Ishikawa (cell line): ENCODE results near the gene COL20A1.

Experiments
- CEBPB ChIP-seq: IDR thresholded peaks from 2 replicates; pipeline ENCODE4 v1.6.1; 2012
- EP300 ChIP-seq: IDR thresholded peaks from 2 replicates; pipeline ENCODE4 v1.6.1; 2012; ENCODE audit warnings: borderline replicate concordance
- NFIC ChIP-seq: IDR thresholded peaks from 2 replicates; pipeline ENCODE4 v1.6.1; 2012
- RAD21 ChIP-seq: IDR thresholded peaks from 2 replicates; pipeline ENCODE4 v1.6.1; 2012; ENCODE audit warnings: low read depth
- TAF1 ChIP-seq: IDR thresholded peaks from 2 replicates; pipeline ENCODE4 v1.6.1; 2012; ENCODE audit warnings: low read depth, mild to moderate bottlenecking
- ZBTB7A ChIP-seq: IDR thresholded peaks from 2 replicates; pipeline ENCODE4 v1.6.1; 2012; ENCODE audit warnings: low read depth
- TF ChIP-seq, protein P1 (sequence below): IDR thresholded peaks from 2 replicates; pipeline ENCODE4 v1.6.1; 2012; ENCODE audit warnings: low read depth, mild to moderate bottlenecking
- TF ChIP-seq, protein P2 (sequence below): IDR thresholded peaks from 2 replicates; pipeline ENCODE4 v1.6.1; 2012

DNA sequence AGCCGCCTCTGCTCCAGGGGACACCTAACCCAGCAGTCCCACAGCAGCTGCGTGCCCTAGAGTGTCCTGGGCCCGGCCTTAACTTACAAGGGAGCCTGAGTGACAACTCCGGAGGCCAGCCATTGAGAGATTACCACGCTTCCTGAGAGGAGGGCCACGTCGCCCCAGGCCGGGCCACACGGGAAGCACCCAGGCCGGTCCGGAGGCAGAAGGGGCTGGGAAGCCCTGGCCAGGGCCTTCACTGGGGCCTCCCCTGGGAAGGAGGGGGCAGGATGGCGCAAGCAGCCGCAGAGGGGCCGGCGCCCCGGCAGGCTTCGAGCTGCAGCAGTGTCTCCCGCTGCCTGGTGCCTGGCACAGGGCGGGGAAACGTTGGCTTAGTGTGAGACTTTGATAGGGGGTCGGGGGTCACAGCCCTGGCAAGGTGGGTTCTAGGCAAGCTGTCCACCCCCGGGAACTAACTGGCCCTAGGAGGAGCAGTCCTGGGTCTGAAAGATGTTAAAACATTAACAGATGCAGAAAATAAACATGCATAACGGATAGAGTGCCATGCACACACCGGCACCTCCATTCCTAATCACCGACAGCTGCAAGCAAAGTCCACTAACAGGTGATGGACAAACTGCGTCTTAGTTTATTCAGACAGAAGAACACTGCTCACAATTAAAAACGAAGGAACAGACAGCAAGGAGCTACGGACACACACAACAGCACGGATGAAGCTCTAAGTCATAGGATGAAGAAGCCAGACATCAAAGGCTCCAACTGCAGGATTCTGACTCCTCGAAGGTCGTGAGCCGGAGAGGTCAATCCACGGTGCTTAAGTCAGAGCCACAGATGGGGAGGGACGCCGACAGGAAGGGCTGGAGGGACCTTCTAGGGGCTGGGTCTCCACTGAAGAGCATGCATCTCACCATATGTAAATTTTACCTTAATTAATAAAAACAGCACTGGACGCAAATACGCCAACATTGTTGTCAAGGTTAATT lies 50.8 kb downstream of the COL20A1 start:
- TF ChIP-seq RAD21 (no peak), CEBPB (no peak), ZBTB7A (no peak), EP300 (no peak), TAF1 (no peak), NFIC (no peak)
- TF ChIP-seq, protein P1, sequence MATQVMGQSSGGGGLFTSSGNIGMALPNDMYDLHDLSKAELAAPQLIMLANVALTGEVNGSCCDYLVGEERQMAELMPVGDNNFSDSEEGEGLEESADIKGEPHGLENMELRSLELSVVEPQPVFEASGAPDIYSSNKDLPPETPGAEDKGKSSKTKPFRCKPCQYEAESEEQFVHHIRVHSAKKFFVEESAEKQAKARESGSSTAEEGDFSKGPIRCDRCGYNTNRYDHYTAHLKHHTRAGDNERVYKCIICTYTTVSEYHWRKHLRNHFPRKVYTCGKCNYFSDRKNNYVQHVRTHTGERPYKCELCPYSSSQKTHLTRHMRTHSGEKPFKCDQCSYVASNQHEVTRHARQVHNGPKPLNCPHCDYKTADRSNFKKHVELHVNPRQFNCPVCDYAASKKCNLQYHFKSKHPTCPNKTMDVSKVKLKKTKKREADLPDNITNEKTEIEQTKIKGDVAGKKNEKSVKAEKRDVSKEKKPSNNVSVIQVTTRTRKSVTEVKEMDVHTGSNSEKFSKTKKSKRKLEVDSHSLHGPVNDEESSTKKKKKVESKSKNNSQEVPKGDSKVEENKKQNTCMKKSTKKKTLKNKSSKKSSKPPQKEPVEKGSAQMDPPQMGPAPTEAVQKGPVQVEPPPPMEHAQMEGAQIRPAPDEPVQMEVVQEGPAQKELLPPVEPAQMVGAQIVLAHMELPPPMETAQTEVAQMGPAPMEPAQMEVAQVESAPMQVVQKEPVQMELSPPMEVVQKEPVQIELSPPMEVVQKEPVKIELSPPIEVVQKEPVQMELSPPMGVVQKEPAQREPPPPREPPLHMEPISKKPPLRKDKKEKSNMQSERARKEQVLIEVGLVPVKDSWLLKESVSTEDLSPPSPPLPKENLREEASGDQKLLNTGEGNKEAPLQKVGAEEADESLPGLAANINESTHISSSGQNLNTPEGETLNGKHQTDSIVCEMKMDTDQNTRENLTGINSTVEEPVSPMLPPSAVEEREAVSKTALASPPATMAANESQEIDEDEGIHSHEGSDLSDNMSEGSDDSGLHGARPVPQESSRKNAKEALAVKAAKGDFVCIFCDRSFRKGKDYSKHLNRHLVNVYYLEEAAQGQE: no peak
- TF ChIP-seq, protein P2, sequence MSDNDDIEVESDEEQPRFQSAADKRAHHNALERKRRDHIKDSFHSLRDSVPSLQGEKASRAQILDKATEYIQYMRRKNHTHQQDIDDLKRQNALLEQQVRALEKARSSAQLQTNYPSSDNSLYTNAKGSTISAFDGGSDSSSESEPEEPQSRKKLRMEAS: no peak
